H9 (cell line): ENCODE measurements around the gene KDR. TPM values are rescaled to one million over a fixed set of nuclear protein-coding genes. Genes with fewer than 3 reads are reported as not detected.

Source experiments
- DNase-seq: peaks from one replicate; pipeline ENCODE4 v3.0.0-alpha.2; 2017
- H2AFZ ChIP-seq: one replicate; pipeline ENCODE4 v1.6.1; 2013; ENCODE audit warnings: mild to moderate bottlenecking, low read length, control low read depth, moderate library complexity
- H2AK5ac ChIP-seq: 2 replicates; pipeline ENCODE4 v1.6.1; 2013; ENCODE audit warnings: low read length, control low read depth, mixed read lengths; ENCODE audit not compliant: insufficient read length
- H2BK120ac ChIP-seq: one replicate; pipeline ENCODE4 v1.6.1; 2013; ENCODE audit warnings: low read depth, mild to moderate bottlenecking, low read length, control low read depth, inconsistent platforms; ENCODE audit not compliant: poor library complexity, severe bottlenecking
- H2BK12ac ChIP-seq: 2 replicates; pipeline ENCODE4 v1.6.1; 2013; ENCODE audit warnings: low read length, control low read depth, mixed read lengths, low read depth; ENCODE audit not compliant: insufficient read length
- H2BK15ac ChIP-seq: 2 replicates; pipeline ENCODE4 v1.6.1; 2013; ENCODE audit warnings: low read depth, low read length, control low read depth
- H2BK20ac ChIP-seq: one replicate; pipeline ENCODE4 v1.6.1; 2013; ENCODE audit warnings: low read depth, mild to moderate bottlenecking, low read length, control low read depth, inconsistent platforms; ENCODE audit not compliant: poor library complexity, severe bottlenecking
- H2BK5ac ChIP-seq: 2 replicates; pipeline ENCODE4 v1.6.1; 2013; ENCODE audit warnings: low read length, control low read depth, mixed read lengths; ENCODE audit not compliant: insufficient read length
- H3K14ac ChIP-seq: 2 replicates; pipeline ENCODE4 v1.6.1; 2013; ENCODE audit warnings: low read length, control low read depth; ENCODE audit not compliant: insufficient read depth
- H3K18ac ChIP-seq: 2 replicates; pipeline ENCODE4 v1.6.1; 2013; ENCODE audit warnings: low read depth, mild to moderate bottlenecking, mixed read lengths, low read length, control low read depth; ENCODE audit not compliant: insufficient read length
- H3K23ac ChIP-seq: 2 replicates; pipeline ENCODE4 v1.6.1; 2013; ENCODE audit warnings: low read length, control low read depth, mixed read lengths, low read depth; ENCODE audit not compliant: insufficient read length
- H3K23me2 ChIP-seq: 2 replicates; pipeline ENCODE4 v1.6.1; 2013; ENCODE audit warnings: low read depth, mild to moderate bottlenecking, mixed read lengths, low read length, control low read depth; ENCODE audit not compliant: insufficient read length, poor library complexity, severe bottlenecking
- H3K27ac ChIP-seq: 2 replicates; pipeline ENCODE4 v1.5.1; 2013; ENCODE audit warnings: low read length, control low read depth, mixed read lengths, low read depth; ENCODE audit not compliant: insufficient read length
- H3K27me3 ChIP-seq: 2 replicates; pipeline ENCODE4 v1.6.1; 2013; ENCODE audit warnings: low read length, control low read depth, inconsistent platforms; ENCODE audit not compliant: insufficient read depth
- H3K4ac ChIP-seq: 2 replicates; pipeline ENCODE4 v1.6.1; 2013; ENCODE audit warnings: low read depth, mild to moderate bottlenecking, control low read depth, inconsistent platforms, low read length, moderate library complexity
- H3K4me1 ChIP-seq: 2 replicates; pipeline ENCODE4 v1.6.1; 2013; ENCODE audit warnings: low read length, control low read depth, inconsistent platforms; ENCODE audit not compliant: insufficient read depth
- H3K4me2 ChIP-seq: 2 replicates; pipeline ENCODE4 v1.6.1; 2013; ENCODE audit warnings: low read length, control low read depth, mixed read lengths; ENCODE audit not compliant: insufficient read length, insufficient read depth
- H3K56ac ChIP-seq: 2 replicates; pipeline ENCODE4 v1.6.1; 2013; ENCODE audit warnings: low read depth, mild to moderate bottlenecking, mixed read lengths, low read length, control low read depth; ENCODE audit not compliant: insufficient read length
- H3K79me1 ChIP-seq: 2 replicates; pipeline ENCODE4 v1.6.1; 2013; ENCODE audit warnings: low read depth, mild to moderate bottlenecking, moderate library complexity, low read length, control low read depth, inconsistent platforms; ENCODE audit not compliant: insufficient read depth, poor library complexity, severe bottlenecking
- H3K79me2 ChIP-seq: 2 replicates; pipeline ENCODE4 v1.6.1; 2013; ENCODE audit warnings: low read length, control low read depth, inconsistent platforms; ENCODE audit not compliant: insufficient read depth
- H3K9ac ChIP-seq: 2 replicates; pipeline ENCODE4 v1.6.1; 2013; ENCODE audit warnings: low read length, control low read depth, mixed read lengths; ENCODE audit not compliant: insufficient read length; ENCODE audit errors: extremely low read depth
- H3K9me3 ChIP-seq: one replicate; pipeline ENCODE4 v1.6.1; 2013; ENCODE audit warnings: low read depth, low read length, inconsistent platforms; ENCODE audit not compliant: control insufficient read depth
- H3T11ph ChIP-seq: one replicate; pipeline ENCODE4 v1.6.1; 2013; ENCODE audit warnings: mild to moderate bottlenecking, low read length, control low read depth, inconsistent platforms
- H4K20me1 ChIP-seq: one replicate; pipeline ENCODE4 v1.6.1; 2013; ENCODE audit not compliant: control insufficient read depth, insufficient read length, insufficient read depth
- H4K5ac ChIP-seq: 2 replicates; pipeline ENCODE4 v1.6.1; 2013; ENCODE audit warnings: low read depth, mild to moderate bottlenecking, mixed read lengths, low read length, control low read depth; ENCODE audit not compliant: insufficient read length
- H4K8ac ChIP-seq: replicated peaks from 2 replicates; pipeline ENCODE4 v1.6.1; 2013; ENCODE audit warnings: low read length, control low read depth, mixed read lengths, low read depth; ENCODE audit not compliant: insufficient read length
- H4K91ac ChIP-seq: 2 replicates; pipeline ENCODE4 v1.6.1; 2013; ENCODE audit warnings: low read depth, mild to moderate bottlenecking, moderate library complexity, mixed read lengths, low read length, control low read depth; ENCODE audit not compliant: insufficient read length
- H3K27ac Mint-ChIP-seq, 3 experiments: 2 replicates in 2 of 3; 3 replicates in 1 of 3; pipeline ENCODE4 v1.8.0; 2020 to 2021; ENCODE audit warnings: mixed read lengths in 3 of 3, mild to moderate bottlenecking in 1 of 3, moderate library complexity in 1 of 3
- H3K27me3 Mint-ChIP-seq: 2 replicates; pipeline ENCODE4 v1.8.0; 2021; ENCODE audit warnings: low read depth, mild to moderate bottlenecking, moderate library complexity, mixed read lengths
- H3K36me3 Mint-ChIP-seq, 3 experiments: 2 replicates in 2 of 3; 3 replicates in 1 of 3; pipeline ENCODE4 v1.8.0; 2020 to 2021; ENCODE audit warnings: low read depth in 3 of 3, mixed read lengths in 3 of 3; ENCODE audit not compliant: insufficient read depth in 1 of 3
- H3K4me1 Mint-ChIP-seq, 2 experiments: 2 replicates each; pipeline ENCODE4 v1.8.0; 2020; ENCODE audit warnings: mixed read lengths in 2 of 2
- H3K4me3 Mint-ChIP-seq, 2 experiments: 2 replicates in 1 of 2; 3 replicates in 1 of 2; pipeline ENCODE4 v1.8.0; 2020 to 2021; ENCODE audit warnings: mild to moderate bottlenecking in 2 of 2, mixed read lengths in 2 of 2, moderate library complexity in 1 of 2
- H3K9me3 Mint-ChIP-seq, 2 experiments: 2 replicates in 1 of 2; 3 replicates in 1 of 2; pipeline ENCODE4 v1.8.0; 2020; ENCODE audit warnings: mild to moderate bottlenecking in 2 of 2, mixed read lengths in 2 of 2, moderate library complexity in 1 of 2
- CTCF ChIP-seq: fragments of 200-600 bp; sonication (generic); conservative IDR thresholded peaks from 3 replicates; pipeline ENCODE4 v1.8.0; 2021; ENCODE audit warnings: antibody characterized with exemption, mild to moderate bottlenecking
- WGBS: extraction: QIAGEN DNeasy Blood & Tissue Kit; methylation state at CpG from one replicate; pipeline ENCODE4 v1.1.7; 2013; ENCODE audit warnings: missing lambda C conversion rate, low lambda C conversion rate, mixed read lengths; ENCODE audit not compliant: insufficient read length; ENCODE audit errors: extremely low coverage; 5-methylcytosine and 5-hydroxymethylcytosine counted together
- total RNA-seq: library from RNA; stranded (reverse); gene quantifications from 2 replicates; pipeline ENCODE4 v1.2.1, GENCODE V29; 2021

KDR gene
- total RNA-seq, 1 experiment from 2014 or later, result 51.4 TPM

GRCh38 chr4:55096619-55097018 lies 28.8 kb downstream of the KDR start:
- Histone ChIP-seq H2AFZ (no peak overlapping the region), H2BK20ac (no peak overlapping the region), H2BK12ac (no peak overlapping the region), H3T11ph (no peak overlapping the region), H3K56ac (no peak overlapping the region), H2AK5ac (no peak overlapping the region), H4K20me1 (no peaks in the 10 kb centered on the region), H4K91ac (no peak overlapping the region), H3K9ac (no peak overlapping the region), H2BK5ac (no peak overlapping the region), H2BK120ac (no peak overlapping the region), H3K79me2 (no peaks in the 10 kb centered on the region), H2BK15ac (no peak overlapping the region), H3K4me1 (no peaks in the 10 kb centered on the region), H3K27ac (no peak overlapping the region), H3K23me2 (no peaks in the 10 kb centered on the region), H3K4ac (no peak overlapping the region), H3K18ac (no peak overlapping the region), H3K23ac (no peak overlapping the region), H3K14ac (no peak overlapping the region), H3K4me2 (no peak overlapping the region), H3K27me3 (no peaks in the 10 kb centered on the region), H4K8ac (no peak overlapping the region), H4K5ac (no peak overlapping the region), H3K9me3 (no peaks in the 10 kb centered on the region), H3K79me1 (no peaks in the 10 kb centered on the region)
- Mint-ChIP-seq H3K36me3 (peaks cover 40 to 94% (median 48%) of the 10 kb centered on the region in 3 experiments; a peak in 6 of 7 replicates), H3K4me3 (no peak overlapping the region), H3K27ac (no peak overlapping the region), H3K9me3 (no peaks in the 10 kb centered on the region), H3K4me1 (0 out of 4 replicates have a peak, but pooled peaks cover 0 to 2% of the 10 kb centered on the region in 2 experiments), H3K27me3 (no peaks in the 10 kb centered on the region)
- WGBS, result no CpG with 5 or more reads among the region's 4 CpGs
- TF ChIP-seq CTCF, result no peak
- DNase-seq, result no peak
